OCI-M2 (cell line): ENCODE data around the gene SYTL5.

Experiments
- DNase-seq: peaks from one replicate; lab custom pipeline; 2025; ENCODE audit not compliant: unreplicated experiment; lab: John Stamatoyannopoulos, UW

Gene SYTL5

DNA sequence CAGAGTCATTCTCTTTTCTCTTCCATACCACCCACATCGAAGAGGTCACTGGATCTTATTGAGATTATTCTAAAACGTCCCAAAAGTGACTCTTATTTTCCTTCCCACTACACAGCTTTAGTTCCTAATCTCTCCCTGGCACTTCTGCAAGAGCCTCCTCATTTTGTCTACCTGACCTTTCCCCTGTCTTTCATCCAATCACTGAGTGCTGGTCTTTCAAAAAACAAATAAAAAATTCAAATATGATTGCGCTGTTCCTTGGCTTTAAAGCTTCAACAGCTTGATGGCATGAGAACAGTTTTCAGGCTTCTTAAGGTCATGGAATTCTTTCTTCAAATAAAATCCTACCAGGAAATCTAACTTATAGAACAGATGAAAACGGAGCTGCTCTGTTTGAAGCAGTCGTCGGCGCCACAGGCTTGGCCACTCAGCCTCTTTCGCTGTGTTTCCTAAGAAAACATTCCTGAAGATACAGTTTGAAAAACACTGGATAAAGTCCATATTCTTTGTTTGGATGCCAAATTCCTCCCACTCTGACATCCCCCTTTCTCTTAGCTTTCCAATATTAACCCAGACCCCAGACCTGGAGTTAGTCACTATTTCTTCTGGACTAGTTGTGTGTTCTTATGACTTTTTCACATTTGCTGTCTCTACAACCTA lies 12.5 kb downstream of the SYTL5 start:
- no peak for DNase-seq

DNA sequence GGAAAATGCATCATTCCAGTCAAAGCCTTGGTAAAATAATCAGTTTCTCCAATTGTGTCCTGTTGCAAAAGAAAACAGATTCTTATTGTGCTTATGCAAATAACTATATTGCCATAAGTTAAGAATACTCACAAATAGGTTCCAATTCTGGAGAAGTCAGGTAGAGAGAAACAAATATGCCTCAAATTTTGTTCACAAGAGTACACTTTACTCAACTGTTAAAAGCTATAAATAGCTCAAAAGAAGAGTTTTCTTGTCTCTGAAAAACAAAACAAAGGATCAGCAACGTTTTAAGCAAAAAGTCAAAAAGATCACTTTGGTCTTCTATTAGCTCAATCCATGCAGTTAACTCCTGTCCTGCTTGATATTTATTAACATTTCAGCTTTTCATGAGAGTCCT lies 21.9 kb downstream of the SYTL5 start:
- no peak for DNase-seq

GRCh38 chrX:38036466-38036865 lies 30.1 kb downstream of the SYTL5 start:
- DNase-seq = no peak

GRCh38 chrX:38038501-38038900 lies 32.1 kb downstream of the SYTL5 start:
- DNase-seq = no peak

DNA sequence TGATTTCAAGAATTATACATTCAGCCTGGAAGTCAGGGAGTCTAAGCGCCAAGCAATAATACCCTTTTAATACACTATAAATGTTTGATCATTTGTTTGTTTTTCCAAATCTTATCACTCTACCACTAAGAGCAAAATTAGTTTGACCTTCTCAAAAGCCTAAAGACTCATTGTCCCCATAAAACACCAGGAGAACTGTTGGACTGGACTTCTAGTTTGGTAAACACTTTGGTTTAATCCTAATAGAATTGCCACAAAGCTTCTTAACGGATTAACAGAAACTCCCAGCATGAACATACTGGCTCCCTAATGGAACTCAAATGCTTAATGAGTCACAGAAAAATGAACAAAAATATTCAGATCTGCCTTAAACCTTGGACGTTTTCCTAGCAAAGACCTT lies 34.9 kb downstream of the SYTL5 start:
- DNase-seq = no peak

- no peak for DNase-seq
These were observed 38.3 kb downstream of the SYTL5 start for GRCh38 chrX:38044701-38045100.

- no peak for DNase-seq
These were observed 39.3 kb downstream of the SYTL5 start for GRCh38 chrX:38045538-38046096.

GRCh38 chrX:38048886-38049285 lies 42.5 kb downstream of the SYTL5 start:
- no peak for DNase-seq

GRCh38 chrX:38050806-38051205 lies 44.5 kb downstream of the SYTL5 start:
- no peak for DNase-seq

DNA sequence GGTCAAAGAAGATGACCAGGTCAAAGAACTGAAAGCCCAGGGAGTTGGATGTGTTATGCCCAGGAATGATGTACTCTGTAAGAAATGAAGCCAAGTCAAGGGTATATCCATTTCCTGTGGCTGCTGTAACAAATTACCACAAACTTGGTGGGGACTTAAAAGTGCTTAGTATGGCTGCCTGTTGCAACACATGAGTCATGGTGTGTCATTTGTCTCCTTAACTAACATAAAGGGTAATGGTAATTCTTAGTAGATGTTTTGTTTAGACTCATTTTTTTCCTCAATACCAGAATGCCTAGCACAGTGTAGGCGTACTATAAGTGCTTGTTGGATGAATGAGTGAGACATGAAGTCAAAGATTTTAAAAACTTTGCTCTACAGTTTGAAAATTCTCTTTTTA lies 45.7 kb downstream of the SYTL5 start:
- DNase-seq = no peak

- DNase-seq = no peak
These were observed 49.0 kb downstream of the SYTL5 start for GRCh38 chrX:38055170-38055847.

DNA sequence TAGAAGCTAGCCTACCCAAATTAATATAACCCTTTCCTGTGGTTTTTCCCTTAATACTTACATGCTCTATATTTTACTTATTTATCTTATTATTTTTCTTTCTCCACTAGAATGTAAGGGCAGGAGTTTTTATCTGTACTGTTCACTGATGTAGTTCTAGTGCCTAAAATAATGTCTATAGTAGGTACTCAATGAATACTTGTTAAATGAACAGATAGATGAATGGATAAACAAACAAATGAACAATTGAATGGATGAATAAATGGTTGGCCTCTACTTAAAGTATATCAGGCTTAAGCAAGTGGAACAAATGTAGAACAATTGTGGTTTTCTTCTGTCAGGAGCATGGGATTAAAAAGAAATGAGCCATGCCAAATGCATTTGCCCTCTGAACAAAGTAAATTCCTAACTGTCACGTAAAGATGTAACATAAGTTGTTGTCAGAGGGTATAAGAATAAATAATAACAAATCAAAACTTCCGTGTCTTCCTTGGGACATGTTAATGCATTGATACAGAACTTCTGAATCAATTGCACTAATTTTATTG lies 54.1 kb downstream of the SYTL5 start:
- DNase-seq = no peak

DNA sequence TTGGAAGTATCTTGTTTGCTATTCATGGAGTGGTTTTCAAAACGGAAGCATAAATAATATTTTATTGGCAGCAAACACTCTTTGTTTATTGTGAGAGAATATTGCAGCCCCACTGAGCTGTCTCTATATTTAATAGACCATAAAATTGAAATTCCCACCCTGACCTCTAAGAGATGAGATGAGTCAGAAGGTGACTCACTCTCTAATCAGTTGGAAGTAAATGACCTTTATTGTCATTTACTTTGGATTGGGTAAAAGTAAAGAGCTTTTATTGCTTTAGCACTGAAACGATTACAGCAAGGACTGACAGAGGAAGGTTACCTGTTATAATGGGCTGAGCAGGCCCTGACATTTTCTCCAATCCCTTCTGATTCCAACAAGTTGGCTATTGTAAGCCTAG lies 55.0 kb downstream of the SYTL5 start:
- DNase-seq = no peak

DNA sequence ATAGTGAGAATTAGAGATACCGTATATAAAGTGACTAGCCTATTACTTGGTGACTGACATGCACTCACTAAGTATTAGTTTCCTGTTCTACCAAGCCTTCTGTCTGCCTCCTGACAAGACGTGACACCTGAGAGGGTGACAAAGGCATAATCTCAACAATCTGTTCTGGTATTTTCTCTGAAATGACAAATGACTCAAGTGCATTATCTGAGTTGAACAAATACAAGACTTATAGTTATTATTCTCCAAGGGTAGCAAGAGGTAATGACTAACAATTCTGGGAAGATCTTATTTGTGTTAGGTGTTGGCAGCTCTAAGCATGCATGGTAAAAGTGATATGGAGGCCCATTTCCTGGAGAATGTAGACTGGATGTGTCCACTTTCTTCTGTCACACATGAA lies 60.6 kb downstream of the SYTL5 start:
- DNase-seq = no peak

GRCh38 chrX:38069273-38069672 lies 62.9 kb downstream of the SYTL5 start:
- no peak for DNase-seq

GRCh38 chrX:38069991-38070390 lies 63.6 kb downstream of the SYTL5 start:
- DNase-seq = no peak

DNA sequence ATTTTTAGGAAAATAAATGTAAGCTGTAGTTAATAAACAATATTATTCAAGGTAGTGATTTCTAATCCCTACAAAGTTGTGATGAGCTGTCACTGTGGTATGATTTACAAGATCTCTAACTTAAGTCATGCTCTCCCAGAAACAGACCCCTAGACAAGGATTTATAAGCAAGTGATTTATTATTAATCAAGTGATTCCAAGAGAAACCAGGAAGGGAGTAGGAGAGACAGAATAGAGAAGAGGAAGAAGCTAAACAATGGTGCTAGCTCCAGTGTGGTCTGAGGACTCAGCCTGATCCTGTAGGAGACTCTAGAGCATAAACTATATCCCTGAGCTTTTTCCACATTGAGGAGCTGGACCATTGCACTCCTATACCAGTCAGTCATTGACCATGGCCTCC lies 73.1 kb downstream of the SYTL5 start:
- no peak for DNase-seq

GRCh38 chrX:38080808-38081207 lies 74.5 kb downstream of the SYTL5 start:
- no peak for DNase-seq

- DNase-seq = no peak
These were observed 75.6 kb downstream of the SYTL5 start for GRCh38 chrX:38081909-38082308.

- DNase-seq = no peak
These were observed 76.0 kb downstream of the SYTL5 start for GRCh38 chrX:38082309-38082708.

GRCh38 chrX:38085813-38086212 lies 79.5 kb downstream of the SYTL5 start:
- no peak for DNase-seq

- DNase-seq = no peak
These were observed 80.3 kb downstream of the SYTL5 start for GRCh38 chrX:38086451-38087215.
